HepG2 (cell line): ENCODE results near the gene ZFPL1. TPM values are rescaled to one million over a fixed set of nuclear protein-coding genes. Genes with fewer than 3 reads are reported as not detected.

Experiments used
- HNF4A ChIP-seq: sonication (generic); formaldehyde crosslinking; IDR thresholded peaks from 2 replicates; pipeline ENCODE4 v1.4.0; 2020; ENCODE audit warnings: missing genetic modification reagents
- HNRNPL ChIP-seq: fragments of 200-400 bp; formaldehyde crosslinking; IDR thresholded peaks from 2 replicates; pipeline ENCODE4 v1.6.1; 2017; ENCODE audit warnings: mild to moderate bottlenecking, low read depth, low read length
- JARID2 ChIP-seq: sonication (generic); formaldehyde crosslinking; IDR thresholded peaks from 2 replicates; pipeline ENCODE4 v1.8.1; 2023; ENCODE audit warnings: missing genetic modification reagents, inconsistent platforms; ENCODE audit not compliant: insufficient replicate concordance
- JUND ChIP-seq: sonication (generic); formaldehyde crosslinking; IDR thresholded peaks from 2 replicates; pipeline ENCODE4 v1.8.0; 2022; ENCODE audit warnings: mild to moderate bottlenecking, missing genetic modification reagents
- NONO ChIP-seq, 2 experiments: fragments of 450-650 bp in 1 of 2; sonication (generic) in 1 of 2; formaldehyde crosslinking in 1 of 2; IDR thresholded peaks in 1 of 2; conservative IDR thresholded peaks in 1 of 2; 2 replicates each; pipeline versions ENCODE4 v1.6.1 to v1.8.0; 2017 to 2022; ENCODE audit warnings: mild to moderate bottlenecking in 1 of 2, missing genetic modification reagents in 1 of 2, moderate library complexity in 1 of 2
- PPARG ChIP-seq: conservative IDR thresholded peaks from 2 replicates; pipeline ENCODE4 v1.6.1; 2016; ENCODE audit warnings: missing biosample characterization, missing genetic modification reagents
- RAD51 ChIP-seq: fragments of 450-650 bp; IDR thresholded peaks from 2 replicates; pipeline ENCODE4 v1.6.1; 2016; ENCODE audit warnings: borderline replicate concordance
- REPIN1 ChIP-seq: sonication (generic); formaldehyde crosslinking; IDR thresholded peaks from 2 replicates; pipeline ENCODE4 v1.8.0; 2022; ENCODE audit warnings: missing genetic modification reagents, low read depth, mild to moderate bottlenecking, borderline replicate concordance
- REXO4 ChIP-seq: sonication (generic); formaldehyde crosslinking; IDR thresholded peaks from 2 replicates; pipeline ENCODE4 v1.8.0; 2022; ENCODE audit warnings: missing genetic modification reagents, mild to moderate bottlenecking, borderline replicate concordance
- RXRB ChIP-seq: IDR thresholded peaks from 2 replicates; pipeline ENCODE4 v1.6.1; 2016; ENCODE audit warnings: borderline replicate concordance, missing genetic modification reagents, missing compliant biosample characterization
- TBX2 ChIP-seq: sonication (generic); formaldehyde crosslinking; IDR thresholded peaks from 2 replicates; pipeline ENCODE4 v1.5.0; 2020; ENCODE audit warnings: missing genetic modification reagents, mild to moderate bottlenecking, borderline replicate concordance
- XBP1 ChIP-seq: sonication (generic); formaldehyde crosslinking; IDR thresholded peaks from 2 replicates; pipeline ENCODE4 v1.5.0; 2020; ENCODE audit warnings: missing genetic modification reagents
- ZNF10 ChIP-seq: sonication (generic); formaldehyde crosslinking; IDR thresholded peaks from 2 replicates; pipeline ENCODE4 v1.4.0; 2020; ENCODE audit warnings: mild to moderate bottlenecking, low read depth, missing genetic modification reagents, borderline replicate concordance
- ZNF260 ChIP-seq: sonication (generic); formaldehyde crosslinking; IDR thresholded peaks from 2 replicates; pipeline ENCODE4 v1.4.0; 2020; ENCODE audit warnings: missing genetic modification reagents, low read depth, mild to moderate bottlenecking, borderline replicate concordance
- ZNF382 ChIP-seq: sonication (generic); formaldehyde crosslinking; IDR thresholded peaks from 2 replicates; pipeline ENCODE4 v1.5.0; 2020; ENCODE audit warnings: missing genetic modification reagents, mild to moderate bottlenecking, borderline replicate concordance
- ZNF564 ChIP-seq: sonication (generic); formaldehyde crosslinking; IDR thresholded peaks from 2 replicates; pipeline ENCODE4 v1.8.1; 2023; ENCODE audit warnings: mild to moderate bottlenecking, missing genetic modification reagents
- ZNF792 ChIP-seq: IDR thresholded peaks from 2 replicates; pipeline ENCODE4 v1.6.1; 2016
- ZSCAN25 ChIP-seq: sonication (generic); formaldehyde crosslinking; IDR thresholded peaks from 2 replicates; pipeline ENCODE4 v1.8.0; 2022; ENCODE audit warnings: mild to moderate bottlenecking, missing genetic modification reagents
- polyA plus RNA-seq, 8 experiments: library from polyadenylated mRNA; depleted of rRNA in 3 of 8; stranded (reverse) in 7 of 8; unstranded in 1 of 8; fragments of >200 nt; fragmentation: Illumina TruSeq in 4 of 8; extraction: Trizol in 4 of 8; gene quantifications; 2 replicates each; pipeline versions ENCODE4 v1.2.1 to v1.2.3, GENCODE V29; 2011 to 2016; ENCODE audit warnings: low read depth in 4 of 8, missing spikeins in 1 of 8, mixed read lengths in 1 of 8; ENCODE audit not compliant: insufficient read depth in 1 of 8
- total RNA-seq, 5 experiments: library from RNA; depleted of rRNA; stranded (reverse); fragments of >200 nt; fragmentation: Illumina TruSeq; extraction: Trizol; gene quantifications; 2 replicates each; pipeline ENCODE4 v1.2.3, GENCODE V29; 2016; ENCODE audit warnings: low read depth in 1 of 5
- TF ChIP-seq, protein P1 (sequence below), 2 experiments: sonication (generic) in 1 of 2; formaldehyde crosslinking in 1 of 2; IDR thresholded peaks; 2 replicates each; pipeline versions ENCODE4 v1.5.1 to v1.6.1; 2011 to 2020; ENCODE audit warnings: borderline replicate concordance in 1 of 2, low read depth in 1 of 2, low read length in 1 of 2, mild to moderate bottlenecking in 1 of 2, missing genetic modification reagents in 1 of 2, moderate library complexity in 1 of 2
- TF ChIP-seq, protein P2 (sequence below), 2 experiments: sonication (generic) in 1 of 2; formaldehyde crosslinking in 1 of 2; IDR thresholded peaks; 2 replicates each; pipeline versions ENCODE4 v1.4.0 to v1.6.1; 2018 to 2020; ENCODE audit warnings: missing genetic modification reagents in 2 of 2, borderline replicate concordance in 1 of 2, low read depth in 1 of 2, mild to moderate bottlenecking in 1 of 2, missing biosample characterization in 1 of 2
- TF ChIP-seq, protein P3 (sequence below): sonication (generic); formaldehyde crosslinking; IDR thresholded peaks from 2 replicates; pipeline ENCODE4 v1.5.1; 2020; ENCODE audit warnings: missing genetic modification reagents, mild to moderate bottlenecking, borderline replicate concordance
- TF ChIP-seq, protein P4 (sequence below): IDR thresholded peaks from 2 replicates; pipeline ENCODE4 v1.6.1; 2016; ENCODE audit warnings: low read depth, borderline replicate concordance
- TF ChIP-seq, protein P5 (sequence below): IDR thresholded peaks from 2 replicates; pipeline ENCODE4 v1.6.1; 2016; ENCODE audit warnings: mild to moderate bottlenecking, missing biosample characterization, missing genetic modification reagents

Gene ZFPL1
- total and polyA plus RNA-seq, 2 of the 13 experiments (the other 11 are each of a cell fraction or from before 2014, with no cell fraction given): 32.2 to 56.0 TPM

DNA sequence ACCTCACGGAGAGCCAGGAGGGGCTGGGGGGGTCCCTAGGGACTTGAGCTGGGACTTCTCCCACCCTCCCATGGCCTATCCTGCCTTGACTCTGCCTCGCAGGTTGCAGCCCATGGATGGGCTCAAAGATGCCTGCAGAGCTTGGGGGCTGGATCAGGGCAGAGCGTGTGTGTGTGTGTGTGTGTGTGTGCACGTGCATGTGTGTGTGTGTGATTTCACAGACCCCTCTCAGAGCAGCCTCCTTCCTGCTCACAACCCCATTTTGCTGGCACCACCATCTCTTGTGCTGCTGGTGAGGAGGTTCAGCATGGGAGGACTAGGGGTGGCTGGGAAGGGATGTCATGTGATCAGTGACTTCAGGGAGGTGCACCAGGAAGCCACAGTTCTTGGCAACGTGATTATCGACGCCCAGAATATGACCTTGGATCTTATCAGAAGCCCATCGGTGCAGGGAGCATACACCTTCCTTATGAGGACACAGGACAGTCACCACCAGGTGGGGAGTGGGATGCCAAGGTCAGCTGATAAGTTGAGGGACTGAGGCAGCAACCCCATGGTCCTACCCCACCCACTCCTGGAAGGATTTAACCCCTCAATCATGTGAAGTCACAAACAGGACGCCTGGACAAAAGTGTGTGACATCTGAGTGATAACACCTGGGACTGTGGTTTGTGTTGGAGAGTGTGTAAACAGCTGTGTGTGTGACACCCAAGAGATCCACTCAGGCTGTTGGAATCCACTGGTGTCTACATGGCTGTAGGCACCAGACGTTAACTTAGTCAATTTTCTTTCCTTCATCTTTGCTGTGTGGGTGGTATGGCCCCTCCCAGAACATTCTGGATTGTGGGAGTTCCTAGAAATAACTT, 23.8 kb upstream of the ZFPL1 start (continued):
- TF ChIP-seq RXRB (CRISPR knock-in tag) (no peak), REPIN1 (CRISPR knock-in tag) (no peak), ZSCAN25 (CRISPR knock-in tag) (no peak), TBX2 (CRISPR knock-in tag) (peak; percentile 33; the same call in 1 of the 2 replicates), ZNF260 (CRISPR knock-in tag) (no peak), HNRNPL (no peak), ZNF792 (CRISPR knock-in tag) (0 out of 2 replicates have a peak, but pooled peaks have one; percentile 38), REXO4 (CRISPR knock-in tag) (no peak), HNF4A (CRISPR knock-in tag) (peak; percentile 23; the same call in 1 of the 2 replicates), ZNF382 (no peak), ZNF564 (CRISPR knock-in tag) (no peak), XBP1 (no peak), JUND (CRISPR knock-in tag) (no peak), ZNF10 (CRISPR knock-in tag) (no peak), NONO (IDR thresholded peaks at IDR 0.05) (no peak), NONO (CRISPR knock-in tag; conservative IDR thresholded peaks at IDR 0.05) (no peak), PPARG (CRISPR knock-in tag) (no peak), JARID2 (CRISPR knock-in tag) (no peak), RAD51 (peak; percentile 29; the same call in 1 of the 2 replicates)
- TF ChIP-seq, protein P1, sequence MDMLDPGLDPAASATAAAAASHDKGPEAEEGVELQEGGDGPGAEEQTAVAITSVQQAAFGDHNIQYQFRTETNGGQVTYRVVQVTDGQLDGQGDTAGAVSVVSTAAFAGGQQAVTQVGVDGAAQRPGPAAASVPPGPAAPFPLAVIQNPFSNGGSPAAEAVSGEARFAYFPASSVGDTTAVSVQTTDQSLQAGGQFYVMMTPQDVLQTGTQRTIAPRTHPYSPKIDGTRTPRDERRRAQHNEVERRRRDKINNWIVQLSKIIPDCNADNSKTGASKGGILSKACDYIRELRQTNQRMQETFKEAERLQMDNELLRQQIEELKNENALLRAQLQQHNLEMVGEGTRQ (IDR thresholded peaks at IDR 0.05; ENCODE audit: low read depth, low read length): peak; percentile 30; the same call in 1 of the 2 replicates
- TF ChIP-seq, protein P1 (CRISPR knock-in tag; IDR thresholded peaks at IDR 0.05; ENCODE audit: borderline replicate concordance): peak; percentile 48; the same call in 1 of the 2 replicates
- TF ChIP-seq, protein P2, sequence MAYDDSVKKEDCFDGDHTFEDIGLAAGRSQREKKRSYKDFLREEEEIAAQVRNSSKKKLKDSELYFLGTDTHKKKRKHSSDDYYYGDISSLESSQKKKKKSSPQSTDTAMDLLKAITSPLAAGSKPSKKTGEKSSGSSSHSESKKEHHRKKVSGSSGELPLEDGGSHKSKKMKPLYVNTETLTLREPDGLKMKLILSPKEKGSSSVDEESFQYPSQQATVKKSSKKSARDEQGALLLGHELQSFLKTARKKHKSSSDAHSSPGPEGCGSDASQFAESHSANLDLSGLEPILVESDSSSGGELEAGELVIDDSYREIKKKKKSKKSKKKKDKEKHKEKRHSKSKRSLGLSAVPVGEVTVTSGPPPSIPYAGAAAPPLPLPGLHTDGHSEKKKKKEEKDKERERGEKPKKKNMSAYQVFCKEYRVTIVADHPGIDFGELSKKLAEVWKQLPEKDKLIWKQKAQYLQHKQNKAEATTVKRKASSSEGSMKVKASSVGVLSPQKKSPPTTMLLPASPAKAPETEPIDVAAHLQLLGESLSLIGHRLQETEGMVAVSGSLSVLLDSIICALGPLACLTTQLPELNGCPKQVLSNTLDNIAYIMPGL (CRISPR knock-in tag; IDR thresholded peaks at IDR 0.05; ENCODE audit: borderline replicate concordance in 1 of 2, low read depth in 1 of 2): no peak
- TF ChIP-seq, protein P3, sequence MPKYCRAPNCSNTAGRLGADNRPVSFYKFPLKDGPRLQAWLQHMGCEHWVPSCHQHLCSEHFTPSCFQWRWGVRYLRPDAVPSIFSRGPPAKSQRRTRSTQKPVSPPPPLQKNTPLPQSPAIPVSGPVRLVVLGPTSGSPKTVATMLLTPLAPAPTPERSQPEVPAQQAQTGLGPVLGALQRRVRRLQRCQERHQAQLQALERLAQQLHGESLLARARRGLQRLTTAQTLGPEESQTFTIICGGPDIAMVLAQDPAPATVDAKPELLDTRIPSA (CRISPR knock-in tag): no peak
- TF ChIP-seq, protein P4, sequence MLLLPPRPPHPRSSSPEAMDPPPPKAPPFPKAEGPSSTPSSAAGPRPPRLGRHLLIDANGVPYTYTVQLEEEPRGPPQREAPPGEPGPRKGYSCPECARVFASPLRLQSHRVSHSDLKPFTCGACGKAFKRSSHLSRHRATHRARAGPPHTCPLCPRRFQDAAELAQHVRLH (CRISPR knock-in tag): no peak
- TF ChIP-seq, protein P5, sequence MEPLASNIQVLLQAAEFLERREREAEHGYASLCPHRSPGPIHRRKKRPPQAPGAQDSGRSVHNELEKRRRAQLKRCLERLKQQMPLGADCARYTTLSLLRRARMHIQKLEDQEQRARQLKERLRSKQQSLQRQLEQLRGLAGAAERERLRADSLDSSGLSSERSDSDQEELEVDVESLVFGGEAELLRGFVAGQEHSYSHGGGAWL (CRISPR knock-in tag): no peak
